ENCODE results near the gene PRPSAP1. TPM values are rescaled to one million over a fixed set of nuclear protein-coding genes. Genes with fewer than 3 reads are reported as not detected.

PRPSAP1 gene
- total RNA-seq, 1 experiment from 2014 or later, result 63.3 TPM

GRCh38 chr17:76270770-76271668 lies 82.7 kb downstream of the PRPSAP1 start:
- Histone ChIP-seq H3K4me3 (no peak overlapping the region), H3K36me3 (ENCODE audit: low read depth) (no peaks in the 10 kb centered on the region), H3F3A (ENCODE audit: insufficient read depth, low read depth) (peaks cover 9% of the 10 kb centered on the region), H3K79me2 (ENCODE audit: low read depth) (peaks cover 37% of the 10 kb centered on the region), H4K20me1 (ENCODE audit: insufficient read depth) (peaks cover 5% of the 10 kb centered on the region; the same call in 1 of the 2 replicates), H3K9me2 (ENCODE audit: insufficient read depth) (no peaks in the 10 kb centered on the region), H3K4me2 (no peak overlapping the region), H2AFZ (no peak overlapping the region), H3K9me3 (ENCODE audit: insufficient read depth, low read depth) (no peaks in the 10 kb centered on the region), H3K27ac (no peak overlapping the region), H3K27me3 (ENCODE audit: insufficient read depth, low read depth) (no peaks in the 10 kb centered on the region), H3K4me1 (replicated peaks; ENCODE audit: insufficient read depth) (peaks cover 17% of the 10 kb centered on the region)
- DNase-seq, result no peak
- TF ChIP-seq, protein P1, sequence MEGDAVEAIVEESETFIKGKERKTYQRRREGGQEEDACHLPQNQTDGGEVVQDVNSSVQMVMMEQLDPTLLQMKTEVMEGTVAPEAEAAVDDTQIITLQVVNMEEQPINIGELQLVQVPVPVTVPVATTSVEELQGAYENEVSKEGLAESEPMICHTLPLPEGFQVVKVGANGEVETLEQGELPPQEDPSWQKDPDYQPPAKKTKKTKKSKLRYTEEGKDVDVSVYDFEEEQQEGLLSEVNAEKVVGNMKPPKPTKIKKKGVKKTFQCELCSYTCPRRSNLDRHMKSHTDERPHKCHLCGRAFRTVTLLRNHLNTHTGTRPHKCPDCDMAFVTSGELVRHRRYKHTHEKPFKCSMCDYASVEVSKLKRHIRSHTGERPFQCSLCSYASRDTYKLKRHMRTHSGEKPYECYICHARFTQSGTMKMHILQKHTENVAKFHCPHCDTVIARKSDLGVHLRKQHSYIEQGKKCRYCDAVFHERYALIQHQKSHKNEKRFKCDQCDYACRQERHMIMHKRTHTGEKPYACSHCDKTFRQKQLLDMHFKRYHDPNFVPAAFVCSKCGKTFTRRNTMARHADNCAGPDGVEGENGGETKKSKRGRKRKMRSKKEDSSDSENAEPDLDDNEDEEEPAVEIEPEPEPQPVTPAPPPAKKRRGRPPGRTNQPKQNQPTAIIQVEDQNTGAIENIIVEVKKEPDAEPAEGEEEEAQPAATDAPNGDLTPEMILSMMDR (conservative IDR thresholded peaks at IDR 0.05), result no peak
- no peak for TF ChIP-seq EZH2 (IDR thresholded peaks at IDR 0.05; ENCODE audit: low read depth)
- POLR2A ChIA-PET (ENCODE audit: unreplicated experiment), result interaction anchor here (0.5 kb wide), 1 partner anchor 12 kb away, joined by 5 read pairs; no protein-coding TSS in a partner anchor
- intact Hi-C loops (cut with micrococcal nuclease; ENCODE audit: unreplicated experiment), result loop anchor here (10.0 kb wide), 2 partner anchors 366 to 496 kb away; partner anchors contain the start of gene MRPL38
- CTCF ChIA-PET, result no interaction called here
- BruUV-seq (replicated peaks), result no TSS peak

- no peaks in the 10 kb centered on the region for H3K27me3 ChIP-seq (ENCODE audit: insufficient read depth, low read depth)
- no peak for DNase-seq
- H3F3A ChIP-seq (ENCODE audit: insufficient read depth, low read depth), result peaks cover 9% of the 10 kb centered on the region
- no peak for TF ChIP-seq EZH2 (IDR thresholded peaks at IDR 0.05; ENCODE audit: low read depth)
- TF ChIP-seq, protein P1 (conservative IDR thresholded peaks at IDR 0.05), result no peak
- no peak overlapping the region for H3K27ac ChIP-seq
- peaks cover 17% of the 10 kb centered on the region for H3K4me1 ChIP-seq (replicated peaks; ENCODE audit: insufficient read depth)
- ChIA-PET POLR2A (ENCODE audit: unreplicated experiment) (interaction anchor here (0.5 kb wide), 1 partner anchor 13 kb away, joined by 5 read pairs; no protein-coding TSS in a partner anchor), CTCF (interaction anchor here (0.6 kb wide), 2 partner anchors 138 to 143 kb away, joined by 3 to 4 read pairs; no protein-coding TSS in a partner anchor)
- H3K9me3 ChIP-seq (ENCODE audit: insufficient read depth, low read depth), result no peaks in the 10 kb centered on the region
- no peak overlapping the region for H3K4me3 ChIP-seq
- H3K4me2 ChIP-seq, result no peak overlapping the region
- H3K36me3 ChIP-seq (ENCODE audit: low read depth), result no peaks in the 10 kb centered on the region
- H3K9me2 ChIP-seq (ENCODE audit: insufficient read depth), result no peaks in the 10 kb centered on the region
- peaks cover 42% of the 10 kb centered on the region for H3K79me2 ChIP-seq (ENCODE audit: low read depth)
- H2AFZ ChIP-seq, result no peak overlapping the region
- BruUV-seq (replicated peaks), result no TSS peak
- peaks cover 5% of the 10 kb centered on the region; the same call in 1 of the 2 replicates for H4K20me1 ChIP-seq (ENCODE audit: insufficient read depth)
- intact Hi-C loops (cut with micrococcal nuclease; ENCODE audit: unreplicated experiment), result loop anchor here (10.0 kb wide), 2 partner anchors 365 to 495 kb away; partner anchors contain the start of gene MRPL38
Measured at GRCh38 chr17:76270127-76270592, 83.6 kb downstream of the PRPSAP1 start.
